Endothelial cell of umbilical vein (primary cell): ENCODE measurements around the gene ZNF768. TPM values are rescaled to one million over a fixed set of nuclear protein-coding genes. Genes with fewer than 3 reads are reported as not detected.

Experiments used
- BruUV-seq: library from RNA; stranded (reverse); fragments of 400-500 nt; replicated peaks from 2 replicates; lab custom pipeline; 2021; lab: Mats Ljungman, UMichigan
- CTCF ChIA-PET: fragments of 300-600, 350-600 bp; sonication (Branson Sonifier 250); formaldehyde crosslinking; loops from one replicate; lab custom pipeline; 2021; ENCODE audit warnings: antibody characterized with exemption, inconsistent platforms; lab: Charles Lee
- POLR2A ChIA-PET: fragments of 300-600, 350-600 bp; sonication (Branson Sonifier 250); formaldehyde crosslinking; loops from one replicate; lab custom pipeline; 2021; ENCODE audit warnings: antibody characterized with exemption, inconsistent platforms; lab: Charles Lee
- DNase-seq: peaks from one replicate; pipeline ENCODE4 v3.0.0-alpha.2; 2011; ENCODE audit warnings: low read depth, low spot score
- FAIRE-seq: peaks from 2 replicates; lab custom pipeline; 2011; peaks lifted over from hg19 to GRCh38; lab: Jason Lieb, UNC
- H2AFZ ChIP-seq: 2 replicates; pipeline ENCODE4 v1.6.0; 2012; ENCODE audit warnings: low read depth, low read length, control low read depth, inconsistent platforms
- H3K27ac ChIP-seq: 2 replicates; pipeline ENCODE4 v1.5.1; 2011; ENCODE audit warnings: low read depth, mild to moderate bottlenecking, control low read depth, low read length, moderate library complexity; ENCODE audit not compliant: insufficient read depth
- H3K27me3 ChIP-seq, 2 experiments: 2 replicates each; pipeline versions ENCODE4 v1.6.0 to v1.6.1; 2011; ENCODE audit warnings: low read length in 2 of 2, mixed read lengths in 1 of 2; ENCODE audit not compliant: control insufficient read depth in 2 of 2, insufficient read depth in 2 of 2
- H3K36me3 ChIP-seq, 2 experiments: 2 replicates in 1 of 2; 3 replicates in 1 of 2; pipeline ENCODE4 v1.5.1; 2011; ENCODE audit warnings: low read length in 2 of 2, mild to moderate bottlenecking in 1 of 2, moderate library complexity in 1 of 2; ENCODE audit not compliant: control insufficient read depth in 2 of 2, insufficient read depth in 2 of 2; ENCODE audit errors: extremely low read depth in 1 of 2
- H3K4me1 ChIP-seq: 3 replicates; pipeline ENCODE4 v1.5.1; 2011; ENCODE audit warnings: mild to moderate bottlenecking, low read length; ENCODE audit not compliant: control insufficient read depth, insufficient read depth; ENCODE audit errors: extremely low read depth
- H3K4me2 ChIP-seq: 2 replicates; pipeline ENCODE4 v1.6.1; 2011; ENCODE audit warnings: low read length, control low read depth, mixed read lengths; ENCODE audit not compliant: insufficient read depth
- H3K4me3 ChIP-seq, 3 experiments: fragments of 200-600 bp in 1 of 3; sonication (generic), shearing (Covaris generic) in 1 of 3; replicated peaks in 1 of 3; 2 replicates each; pipeline ENCODE4 v1.5.1; 2011 to 2016; ENCODE audit warnings: control low read depth in 3 of 3, low read length in 3 of 3, mild to moderate bottlenecking in 2 of 3, inconsistent platforms in 1 of 3, low read depth in 1 of 3, moderate library complexity in 1 of 3; ENCODE audit not compliant: insufficient read depth in 1 of 3
- H3K79me2 ChIP-seq: 2 replicates; pipeline ENCODE4 v1.6.0; 2012; ENCODE audit warnings: low read length, inconsistent platforms; ENCODE audit not compliant: control insufficient read depth, insufficient read depth
- H3K9ac ChIP-seq: replicated peaks from 2 replicates; pipeline ENCODE3; 2011; ENCODE audit warnings: low read length, control low read depth; ENCODE audit not compliant: insufficient read depth; ENCODE audit errors: extremely low read depth
- H3K9me1 ChIP-seq: replicated peaks from 3 replicates; pipeline ENCODE4 v1.6.0; 2011; ENCODE audit warnings: mild to moderate bottlenecking, low read length; ENCODE audit not compliant: control insufficient read depth, insufficient read depth; ENCODE audit errors: extremely low read depth
- H3K9me3 ChIP-seq: replicated peaks from 2 replicates; pipeline ENCODE4 v1.5.1; 2012; ENCODE audit warnings: low read length, inconsistent platforms; ENCODE audit not compliant: control insufficient read depth, insufficient read depth
- H4K20me1 ChIP-seq: replicated peaks from 2 replicates; pipeline ENCODE3; 2011; ENCODE audit warnings: mild to moderate bottlenecking, low read length; ENCODE audit not compliant: control insufficient read depth, insufficient read depth; ENCODE audit errors: extremely low read depth
- CTCF ChIP-seq, 2 donors: IDR thresholded peaks; 1 replicate in 1 of 2; 2 replicates in 1 of 2; pipeline ENCODE4 v1.5.1; 2011; ENCODE audit warnings: low read length in 2 of 2, mild to moderate bottlenecking in 2 of 2, moderate library complexity in 2 of 2, control low read depth in 1 of 2, inconsistent platforms in 1 of 2, low read depth in 1 of 2; ENCODE audit not compliant: insufficient read depth in 1 of 2; ENCODE audit errors: extremely low read depth in 1 of 2
- EZH2 ChIP-seq: IDR thresholded peaks from 2 replicates; pipeline ENCODE4 v1.6.1; 2012; ENCODE audit warnings: borderline replicate concordance, low read depth, mild to moderate bottlenecking, moderate library complexity, low read length, inconsistent platforms; ENCODE audit not compliant: severe bottlenecking
- FOS ChIP-seq: IDR thresholded peaks from 2 replicates; pipeline ENCODE4 v1.6.1; 2011; ENCODE audit warnings: mild to moderate bottlenecking, low read length, moderate library complexity, borderline replicate concordance; ENCODE audit not compliant: insufficient read depth
- GATA2 ChIP-seq: IDR thresholded peaks from 2 replicates; pipeline ENCODE4 v1.7.0; 2011; ENCODE audit warnings: low read depth, mild to moderate bottlenecking, moderate library complexity, mixed read lengths, low read length; ENCODE audit not compliant: insufficient read length, insufficient read depth
- JUN ChIP-seq: IDR thresholded peaks from 2 replicates; pipeline ENCODE4 v1.6.1; 2011; ENCODE audit warnings: borderline replicate concordance, low read depth; ENCODE audit not compliant: insufficient read length, insufficient read depth
- MAX ChIP-seq: IDR thresholded peaks from 2 replicates; pipeline ENCODE4 v1.6.1; 2011; ENCODE audit not compliant: insufficient read depth, insufficient read length
- MYC ChIP-seq: IDR thresholded peaks from one replicate; pipeline ENCODE4 v1.6.1; 2011; ENCODE audit warnings: mild to moderate bottlenecking, low read depth, low read length
- POLR2A ChIP-seq: IDR thresholded peaks from 2 replicates; pipeline ENCODE4 v1.6.1; 2012; ENCODE audit warnings: low read depth, mild to moderate bottlenecking, control low read depth, low read length
- POLR2AphosphoS5 ChIP-seq: IDR thresholded peaks from 2 replicates; pipeline ENCODE4 v1.6.1; 2012; ENCODE audit warnings: low read depth, mild to moderate bottlenecking, control low read depth, low read length, moderate library complexity; ENCODE audit not compliant: insufficient read depth
- dilution Hi-C: fragments of 300-500 bp; cut with MboI; formaldehyde crosslinking; loops from one replicate; pipeline ENCODE4 v1.15.0; 2019; ENCODE audit warnings: low sequenced_read_pairs; ENCODE audit not compliant: extremely low pct_ligation_motif_present
- intact Hi-C: fragments of 100-400 bp; cut with micrococcal nuclease; formaldehyde crosslinking; loops from one replicate; pipeline ENCODE4 v1.10.0; 2022
- polyA plus RNA-seq, 4 experiments: library from polyadenylated mRNA; depleted of rRNA in 3 of 4; stranded (reverse) in 3 of 4; unstranded in 1 of 4; fragments of >200 nt; gene quantifications; 2 replicates each; pipeline versions ENCODE4 v1.2.1 to v1.2.3, GENCODE V29; 2011 to 2012; ENCODE audit warnings: missing spikeins in 1 of 4
- total RNA-seq: library from RNA; stranded (reverse); gene quantifications from 2 replicates; pipeline ENCODE4 v1.2.3, GENCODE V29; 2021

ZNF768 gene
- total and polyA plus RNA-seq, 2 donors (not counting 3 experiments of a cell fraction or from before 2014, with no cell fraction given): 24.2 to 24.7 TPM

- intact Hi-C loops: loop anchor here (5.0 kb wide), 1 partner anchor 61 kb away; no protein-coding TSS in a partner anchor
- ChIA-PET POLR2A (interaction anchor here (0.5 to 0.6 kb wide), 2 partner anchors 60 to 408 kb away, joined by 3 to 7 read pairs; no protein-coding TSS in a partner anchor), CTCF (interaction anchor here (1.1 to 1.8 kb wide), 4 partner anchors 17 to 110 kb away, joined by 3 to 5 read pairs (median 3); no protein-coding TSS in a partner anchor)
- no peak for TF ChIP-seq POLR2AphosphoS5
- no peak for TF ChIP-seq FOS
- TF ChIP-seq POLR2A: no peak
- TF ChIP-seq JUN: no peak
- TF ChIP-seq MAX: no peak
- TF ChIP-seq EZH2: no peak
- TF ChIP-seq GATA2: no peak
- no peak for TF ChIP-seq CTCF (IDR thresholded peaks at IDR 0.05; ENCODE audit: extremely low read depth in 1 of 2, insufficient read depth in 1 of 2, low read depth in 1 of 2, low read length in 2 of 2)
- TF ChIP-seq MYC: no peak
- Histone ChIP-seq H3K9me3 (no peaks in the 10 kb centered on the region), H4K20me1 (no peaks in the 10 kb centered on the region), H3K79me2 (no peaks in the 10 kb centered on the region), H2AFZ (no peak overlapping the region), H3K4me1 (no peaks in the 10 kb centered on the region), H3K27me3 (peaks cover 0 to 1% of the 10 kb centered on the region in 2 experiments), H3K27ac (no peak overlapping the region), H3K4me2 (no peak overlapping the region), H3K4me3 (no peak overlapping the region), H3K9ac (no peak overlapping the region), H3K36me3 (no peaks in the 10 kb centered on the region), H3K9me1 (no peaks in the 10 kb centered on the region)
- no TSS peak for BruUV-seq
- FAIRE-seq (no peak), DNase-seq (no peak)
- dilution Hi-C loops: no loop called here
Observed at GRCh38 chr16:30518552-30518951, 7.8 kb downstream of the ZNF768 start.
